ENCODE measurements around the gene RER1.

- no peak for TF ChIP-seq EZH2 (IDR thresholded peaks at IDR 0.05; ENCODE audit: insufficient read depth, low read length)
- no peak for TF ChIP-seq CTCF (IDR thresholded peaks at IDR 0.05; ENCODE audit: insufficient read depth, low read depth, low read length)
Observed at GRCh38 chr1:2452201-2452931, 60.7 kb downstream of the RER1 start.
